Measurements from ENCODE around the gene TUBAL3. TPM values are rescaled to one million over a fixed set of nuclear protein-coding genes. Genes with fewer than 3 reads are reported as not detected.

TUBAL3 gene
- total and polyA plus RNA-seq, 9 of the 15 experiments (the other 6 are each of a cell fraction or from before 2014, with no cell fraction given), result 5.5 to 10.1 (median 6.9) TPM

- TF ChIP-seq ZBTB33 (CRISPR knock-in tag; IDR thresholded peaks at IDR 0.05) (no peak), XRCC4 (IDR thresholded peaks at IDR 0.05; ENCODE audit: extremely low read depth, insufficient read depth, insufficient read length) (no peak), MAFK (IDR thresholded peaks at IDR 0.05; ENCODE audit: low read length) (no peak), SMAD3 (CRISPR knock-in tag; conservative IDR thresholded peaks at IDR 0.05) (no peak), TEAD2 (tag; IDR thresholded peaks at IDR 0.05) (no peak), ZSCAN32 (CRISPR knock-in tag; IDR thresholded peaks at IDR 0.05) (no peak), ZNF507 (tag; conservative IDR thresholded peaks at IDR 0.05) (no peak), STAT5B (CRISPR knock-in tag; IDR thresholded peaks at IDR 0.05) (no peak), TCFL5 (CRISPR knock-in tag; conservative IDR thresholded peaks at IDR 0.05) (no peak), POLR2AphosphoS2 (IDR thresholded peaks at IDR 0.05; ENCODE audit: low read length) (no peak), SMARCB1 (IDR thresholded peaks at IDR 0.05; ENCODE audit: insufficient read length, low read depth) (no peak), KHSRP (IDR thresholded peaks at IDR 0.05) (no peak), ARHGAP35 (IDR thresholded peaks at IDR 0.05; ENCODE audit: partially characterized antibody) (no peak), JUNB (CRISPR knock-in tag; conservative IDR thresholded peaks at IDR 0.05) (no peak), MBD2 (IDR thresholded peaks at IDR 0.05; ENCODE audit: borderline replicate concordance, low read depth) (no peak), YBX1 (IDR thresholded peaks at IDR 0.05) (no peak), ZNF445 (CRISPR knock-in tag; IDR thresholded peaks at IDR 0.05; ENCODE audit: low read depth) (no peak), ETV5 (CRISPR knock-in tag; IDR thresholded peaks at IDR 0.05; ENCODE audit: low read depth) (peak; percentile 71; the same call in 1 of the 2 replicates), ZNF274 (IDR thresholded peaks at IDR 0.05; ENCODE audit: borderline replicate concordance, low read depth, low read length) (no peak), ZBTB1 (CRISPR knock-in tag; IDR thresholded peaks at IDR 0.05; ENCODE audit: borderline replicate concordance, low read depth) (no peak), GABPB1 (CRISPR knock-in tag; IDR thresholded peaks at IDR 0.05) (no peak), ZNF75A (CRISPR knock-in tag; IDR thresholded peaks at IDR 0.05) (no peak)
- TF ChIP-seq, protein P1, sequence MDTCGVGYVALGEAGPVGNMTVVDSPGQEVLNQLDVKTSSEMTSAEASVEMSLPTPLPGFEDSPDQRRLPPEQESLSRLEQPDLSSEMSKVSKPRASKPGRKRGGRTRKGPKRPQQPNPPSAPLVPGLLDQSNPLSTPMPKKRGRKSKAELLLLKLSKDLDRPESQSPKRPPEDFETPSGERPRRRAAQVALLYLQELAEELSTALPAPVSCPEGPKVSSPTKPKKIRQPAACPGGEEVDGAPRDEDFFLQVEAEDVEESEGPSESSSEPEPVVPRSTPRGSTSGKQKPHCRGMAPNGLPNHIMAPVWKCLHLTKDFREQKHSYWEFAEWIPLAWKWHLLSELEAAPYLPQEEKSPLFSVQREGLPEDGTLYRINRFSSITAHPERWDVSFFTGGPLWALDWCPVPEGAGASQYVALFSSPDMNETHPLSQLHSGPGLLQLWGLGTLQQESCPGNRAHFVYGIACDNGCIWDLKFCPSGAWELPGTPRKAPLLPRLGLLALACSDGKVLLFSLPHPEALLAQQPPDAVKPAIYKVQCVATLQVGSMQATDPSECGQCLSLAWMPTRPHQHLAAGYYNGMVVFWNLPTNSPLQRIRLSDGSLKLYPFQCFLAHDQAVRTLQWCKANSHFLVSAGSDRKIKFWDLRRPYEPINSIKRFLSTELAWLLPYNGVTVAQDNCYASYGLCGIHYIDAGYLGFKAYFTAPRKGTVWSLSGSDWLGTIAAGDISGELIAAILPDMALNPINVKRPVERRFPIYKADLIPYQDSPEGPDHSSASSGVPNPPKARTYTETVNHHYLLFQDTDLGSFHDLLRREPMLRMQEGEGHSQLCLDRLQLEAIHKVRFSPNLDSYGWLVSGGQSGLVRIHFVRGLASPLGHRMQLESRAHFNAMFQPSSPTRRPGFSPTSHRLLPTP (IDR thresholded peaks at IDR 0.05; ENCODE audit: borderline replicate concordance, extremely low read depth, insufficient read length), result no peak
- TF ChIP-seq, protein P2, sequence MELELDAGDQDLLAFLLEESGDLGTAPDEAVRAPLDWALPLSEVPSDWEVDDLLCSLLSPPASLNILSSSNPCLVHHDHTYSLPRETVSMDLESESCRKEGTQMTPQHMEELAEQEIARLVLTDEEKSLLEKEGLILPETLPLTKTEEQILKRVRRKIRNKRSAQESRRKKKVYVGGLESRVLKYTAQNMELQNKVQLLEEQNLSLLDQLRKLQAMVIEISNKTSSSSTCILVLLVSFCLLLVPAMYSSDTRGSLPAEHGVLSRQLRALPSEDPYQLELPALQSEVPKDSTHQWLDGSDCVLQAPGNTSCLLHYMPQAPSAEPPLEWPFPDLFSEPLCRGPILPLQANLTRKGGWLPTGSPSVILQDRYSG (tag; conservative IDR thresholded peaks at IDR 0.05; ENCODE audit: low read depth), result no peak
These were observed at the start of gene TUBAL3 (continued) for GRCh38 chr10:5404208-5405041.

Measured in K562 (cell line).